Dendritic cell treated with granulocyte-macrophage colony-stimulating factor and Interleukin-4, amounts not matched to agents 40 ng/mL and 50 ng/mL, for 4 days (primary cell): Measurements from ENCODE around the gene IGSF9B.

ENCODE experiments used
- H3K27ac Mint-ChIP-seq: one replicate; pipeline ENCODE4 v1.8.0; 2022; ENCODE audit warnings: mild to moderate bottlenecking, mixed read lengths
- H3K27me3 Mint-ChIP-seq: one replicate; pipeline ENCODE4 v1.8.0; 2022; ENCODE audit warnings: mild to moderate bottlenecking, mixed read lengths
- H3K36me3 Mint-ChIP-seq: one replicate; pipeline ENCODE4 v1.8.0; 2022; ENCODE audit warnings: low read depth, mixed read lengths
- H3K4me1 Mint-ChIP-seq: one replicate; pipeline ENCODE4 v1.8.0; 2022; ENCODE audit warnings: low read depth, mixed read lengths
- H3K4me3 Mint-ChIP-seq: one replicate; pipeline ENCODE4 v1.8.0; 2022; ENCODE audit warnings: mild to moderate bottlenecking, moderate library complexity, mixed read lengths
- H3K9me3 Mint-ChIP-seq: one replicate; pipeline ENCODE4 v1.8.0; 2022; ENCODE audit warnings: mixed read lengths
- intact Hi-C: fragments of 100-400 bp; cut with micrococcal nuclease; formaldehyde crosslinking; loops from one replicate; pipeline ENCODE4 v1.15.0; 2022

IGSF9B gene

DNA sequence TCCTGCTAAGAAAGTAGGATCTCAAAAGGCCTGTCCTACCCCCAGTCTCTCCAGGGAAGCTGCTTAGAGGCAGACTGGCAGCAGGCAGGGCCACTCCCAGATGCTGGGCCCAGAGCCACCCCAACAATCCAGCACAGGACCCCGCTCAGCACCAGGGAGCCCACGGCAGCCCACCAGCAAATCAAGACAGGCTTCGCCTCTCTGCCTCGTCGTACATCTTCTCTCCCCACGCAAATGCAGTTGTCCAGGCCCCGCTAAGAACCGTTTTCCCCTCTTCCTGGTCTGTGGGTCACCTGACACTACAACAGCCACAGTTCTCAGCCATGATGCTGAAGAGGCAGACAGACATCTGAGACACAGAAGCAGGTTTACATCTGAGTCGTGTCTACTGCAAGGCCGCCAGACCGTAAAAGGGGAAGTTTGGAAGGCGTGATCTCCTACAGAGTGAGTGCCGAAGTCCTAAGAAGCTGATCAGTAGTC, 51.1 kb downstream of the IGSF9B start:
- Mint-ChIP-seq H3K4me3 (no peak overlapping the region), H3K4me1 (no peaks in the 10 kb centered on the region), H3K27me3 (no peaks in the 10 kb centered on the region), H3K27ac (no peak overlapping the region), H3K9me3 (no peaks in the 10 kb centered on the region), H3K36me3 (no peaks in the 10 kb centered on the region)
- intact Hi-C loops = no loop called here

DNA sequence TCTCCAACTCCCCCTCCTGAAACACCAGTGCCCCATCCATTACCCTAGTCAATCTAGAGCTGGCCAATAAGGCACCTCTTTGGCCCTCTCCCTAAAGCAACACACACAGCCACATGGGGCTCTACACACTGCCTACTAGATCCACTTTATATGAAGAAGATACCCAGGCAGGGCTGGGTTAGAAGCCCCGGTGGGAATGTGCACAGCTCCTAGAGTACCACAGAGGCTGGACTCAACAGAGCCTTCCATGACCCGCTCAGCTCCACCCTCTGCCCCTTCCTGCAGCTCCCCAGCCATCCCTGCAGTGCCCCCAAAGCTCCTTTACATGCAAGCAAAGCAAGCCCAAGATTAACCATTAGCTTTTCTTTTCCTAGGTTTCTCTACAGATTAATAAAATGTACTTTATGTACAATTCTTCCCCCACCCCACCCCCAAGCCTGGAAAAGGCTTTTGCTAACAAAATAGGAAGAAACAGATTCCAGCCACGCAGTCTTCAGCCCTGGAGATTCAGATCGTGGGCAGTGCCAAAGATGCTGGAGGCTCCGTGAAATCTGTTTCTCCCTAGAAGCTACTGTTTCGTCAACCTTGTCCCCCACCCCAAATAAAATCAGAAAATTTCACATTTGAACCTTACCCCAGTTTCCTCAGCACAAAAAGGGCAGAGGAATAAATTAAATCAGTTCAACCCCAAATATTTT, 51.8 kb downstream of the IGSF9B start:
- Mint-ChIP-seq H3K4me3 (no peak overlapping the region), H3K36me3 (no peaks in the 10 kb centered on the region), H3K9me3 (no peaks in the 10 kb centered on the region), H3K4me1 (no peaks in the 10 kb centered on the region), H3K27me3 (no peaks in the 10 kb centered on the region), H3K27ac (no peak overlapping the region)
- intact Hi-C loops = no loop called here

DNA sequence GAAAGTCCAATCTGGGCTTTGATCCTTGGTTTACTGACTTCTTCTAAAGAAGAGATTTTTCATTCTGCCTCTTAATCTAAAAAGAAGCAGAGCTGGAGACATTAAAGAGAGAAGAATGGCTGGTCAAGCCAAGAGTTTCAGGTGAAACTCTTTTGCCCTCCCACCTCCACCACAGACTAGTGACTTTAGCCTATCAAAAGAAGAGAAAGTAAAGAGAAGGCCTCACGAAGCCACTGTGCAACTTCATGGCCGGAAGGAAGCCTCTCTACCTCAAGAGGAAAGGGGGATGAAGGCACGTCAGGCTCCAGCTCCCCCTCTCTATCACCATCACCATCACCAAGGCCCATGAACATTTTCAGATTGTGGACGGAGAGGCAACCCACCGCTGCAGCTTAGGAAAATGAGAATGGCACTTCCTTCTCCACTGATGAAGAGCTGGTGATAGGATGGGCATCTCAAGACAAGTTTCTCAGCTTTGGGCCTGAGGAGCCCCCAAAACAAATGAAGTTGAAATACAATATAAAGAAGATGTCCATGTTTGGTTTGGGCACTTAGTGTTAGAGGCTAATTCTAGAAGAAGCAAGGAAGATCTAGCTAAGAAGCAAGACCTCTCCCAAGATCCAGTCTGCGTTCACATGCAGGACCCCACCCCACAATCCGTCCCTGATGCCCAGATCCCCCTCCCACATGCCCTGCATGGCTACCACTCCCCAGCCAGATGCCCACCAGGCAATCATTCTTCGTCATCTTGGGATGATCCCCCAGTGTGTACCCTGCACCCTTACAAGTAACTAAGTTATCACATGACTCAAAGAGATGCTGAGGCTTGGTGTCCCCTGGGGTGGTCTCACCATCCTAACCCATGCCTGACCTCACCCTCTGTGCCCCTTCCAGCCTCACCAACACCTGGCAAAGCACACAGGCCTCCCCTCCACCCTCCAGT, 52.6 kb downstream of the IGSF9B start:
- H3K27me3 Mint-ChIP-seq = no peaks in the 10 kb centered on the region
- H3K36me3 Mint-ChIP-seq = no peaks in the 10 kb centered on the region
- H3K4me3 Mint-ChIP-seq = no peak overlapping the region
- H3K9me3 Mint-ChIP-seq = no peaks in the 10 kb centered on the region
- intact Hi-C loops = no loop called here
- H3K4me1 Mint-ChIP-seq = no peaks in the 10 kb centered on the region
- no peak overlapping the region for H3K27ac Mint-ChIP-seq

DNA sequence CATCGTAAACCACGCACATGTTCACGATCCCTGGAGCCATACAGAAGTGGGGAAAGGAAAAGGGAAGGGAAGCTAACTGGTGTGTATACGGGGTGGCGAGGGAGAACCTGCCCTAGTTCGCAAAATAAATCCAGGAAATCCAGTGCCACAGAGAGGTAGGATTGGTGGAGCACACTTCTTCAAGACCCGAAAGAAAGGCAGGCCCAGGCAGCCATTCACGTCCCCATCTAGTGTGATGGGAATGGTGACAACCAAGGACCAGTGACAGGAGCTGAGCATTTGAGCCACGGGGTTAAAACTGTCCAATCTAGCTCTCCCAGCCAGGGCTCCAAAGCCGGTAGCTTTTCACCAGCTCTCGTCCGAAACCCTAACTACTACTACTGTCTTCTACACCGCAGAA, 53.7 kb downstream of the IGSF9B start:
- no peaks in the 10 kb centered on the region for H3K36me3 Mint-ChIP-seq
- no peaks in the 10 kb centered on the region for H3K27me3 Mint-ChIP-seq
- H3K4me3 Mint-ChIP-seq = no peak overlapping the region
- H3K27ac Mint-ChIP-seq = no peak overlapping the region
- H3K9me3 Mint-ChIP-seq = no peaks in the 10 kb centered on the region
- intact Hi-C loops = no loop called here
- no peaks in the 10 kb centered on the region for H3K4me1 Mint-ChIP-seq

DNA sequence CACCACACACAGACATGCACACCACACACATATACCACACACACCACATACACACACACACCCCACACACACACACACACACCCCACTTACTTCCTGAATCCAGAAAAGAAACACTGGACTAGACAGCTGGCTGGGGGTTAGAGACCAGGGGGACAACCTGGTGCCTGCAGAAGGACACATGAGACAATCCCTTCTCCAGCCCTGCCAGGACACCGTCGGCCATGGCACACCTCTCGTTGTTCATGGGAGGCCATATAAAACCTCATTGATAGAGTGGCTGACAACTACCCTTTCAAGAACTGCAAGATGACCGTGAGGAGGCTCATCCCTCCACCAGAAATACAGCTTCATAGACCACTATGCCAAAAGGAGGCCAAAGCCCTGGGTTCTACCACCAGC, 54.3 kb downstream of the IGSF9B start:
- intact Hi-C loops = no loop called here
- H3K27ac Mint-ChIP-seq = no peak overlapping the region
- H3K27me3 Mint-ChIP-seq = no peaks in the 10 kb centered on the region
- no peaks in the 10 kb centered on the region for H3K4me1 Mint-ChIP-seq
- H3K9me3 Mint-ChIP-seq = no peaks in the 10 kb centered on the region
- no peaks in the 10 kb centered on the region for H3K36me3 Mint-ChIP-seq
- no peak overlapping the region for H3K4me3 Mint-ChIP-seq

DNA sequence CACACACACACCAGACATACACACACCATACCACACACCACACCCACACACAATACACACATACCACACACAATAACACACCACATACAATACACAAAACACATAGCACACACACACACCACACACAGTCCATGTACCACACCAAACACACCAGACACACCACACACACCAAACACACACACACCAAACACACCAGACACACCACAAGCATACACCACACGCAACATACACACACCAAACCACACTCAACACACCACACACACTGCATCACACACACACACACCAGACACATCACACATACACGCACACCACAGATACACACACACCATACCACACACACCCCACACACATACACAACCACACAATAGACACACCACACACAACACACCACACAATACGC, 54.8 kb downstream of the IGSF9B start:
- no peak overlapping the region for H3K27ac Mint-ChIP-seq
- no peaks in the 10 kb centered on the region for H3K36me3 Mint-ChIP-seq
- H3K4me3 Mint-ChIP-seq = no peak overlapping the region
- H3K27me3 Mint-ChIP-seq = no peaks in the 10 kb centered on the region
- no peaks in the 10 kb centered on the region for H3K9me3 Mint-ChIP-seq
- H3K4me1 Mint-ChIP-seq = no peaks in the 10 kb centered on the region
- intact Hi-C loops = no loop called here

DNA sequence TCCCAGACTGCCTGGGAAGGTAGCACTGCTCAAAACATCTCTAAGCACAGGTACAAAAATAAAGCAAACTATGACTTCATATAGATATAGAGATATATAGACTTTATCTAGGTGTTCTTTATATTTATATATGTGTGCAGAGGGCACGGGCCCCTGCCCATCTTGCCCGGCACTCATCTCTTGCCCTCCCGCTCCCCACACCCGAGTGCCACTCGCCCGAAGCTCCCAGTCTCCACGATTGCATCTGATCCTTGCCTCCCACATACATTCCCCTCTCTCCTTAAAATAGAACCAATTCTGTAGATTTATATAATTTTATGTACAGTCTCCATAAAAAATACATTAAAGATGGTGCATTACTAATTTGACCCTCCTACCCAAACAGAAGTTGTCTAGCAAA, 55.5 kb downstream of the IGSF9B start:
- intact Hi-C loops = no loop called here
- Mint-ChIP-seq H3K4me3 (no peak overlapping the region), H3K9me3 (no peaks in the 10 kb centered on the region), H3K4me1 (no peaks in the 10 kb centered on the region), H3K27me3 (no peaks in the 10 kb centered on the region), H3K36me3 (no peaks in the 10 kb centered on the region), H3K27ac (no peak overlapping the region)

DNA sequence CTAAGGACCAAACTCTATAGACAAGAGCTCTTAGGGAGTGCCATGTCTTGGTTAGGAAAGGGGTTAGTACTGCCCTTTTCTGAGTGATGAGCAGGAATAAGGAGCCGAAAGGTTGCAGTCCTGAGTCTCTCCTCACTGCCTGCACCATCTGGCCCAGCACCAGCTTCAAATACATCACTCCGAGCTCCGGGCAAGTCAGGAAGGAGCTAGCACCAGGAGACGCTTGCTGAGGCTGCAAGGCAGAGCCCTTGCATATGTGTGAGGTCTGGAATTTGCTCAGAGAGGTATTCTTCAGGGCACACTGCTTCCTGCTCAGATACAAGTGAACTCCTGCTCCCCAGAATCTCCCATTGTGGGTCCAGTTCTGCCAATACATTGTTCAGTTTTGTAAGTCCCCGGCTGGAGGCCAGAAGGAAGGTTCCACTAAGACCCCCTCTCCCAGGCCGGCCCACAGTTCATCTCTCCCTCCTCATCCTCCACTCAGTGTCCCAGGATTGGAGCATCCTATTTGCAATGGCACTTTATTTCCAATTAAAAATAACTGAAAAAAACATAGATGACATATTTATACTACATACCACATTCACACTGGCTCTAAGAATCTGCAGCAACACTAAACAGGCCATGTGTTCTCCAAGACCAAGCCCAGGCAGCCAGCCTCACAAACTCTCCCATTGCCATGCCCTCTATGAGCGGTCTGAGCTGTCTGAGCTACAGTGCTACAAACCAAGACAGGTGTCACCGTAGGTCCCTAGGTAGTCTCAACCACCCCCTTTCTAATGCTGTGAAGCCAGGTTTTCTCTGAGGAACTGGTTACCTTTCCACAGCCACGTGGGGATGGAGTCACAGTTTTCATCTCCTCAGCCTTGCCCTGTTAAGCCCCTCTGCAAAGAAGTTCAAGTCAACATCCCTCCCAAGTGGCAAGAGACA, 56.3 kb downstream of the IGSF9B start:
- Mint-ChIP-seq H3K27ac (no peak overlapping the region), H3K4me3 (no peak overlapping the region), H3K27me3 (no peaks in the 10 kb centered on the region), H3K36me3 (no peaks in the 10 kb centered on the region), H3K9me3 (no peaks in the 10 kb centered on the region), H3K4me1 (no peaks in the 10 kb centered on the region)
- intact Hi-C loops = no loop called here

DNA sequence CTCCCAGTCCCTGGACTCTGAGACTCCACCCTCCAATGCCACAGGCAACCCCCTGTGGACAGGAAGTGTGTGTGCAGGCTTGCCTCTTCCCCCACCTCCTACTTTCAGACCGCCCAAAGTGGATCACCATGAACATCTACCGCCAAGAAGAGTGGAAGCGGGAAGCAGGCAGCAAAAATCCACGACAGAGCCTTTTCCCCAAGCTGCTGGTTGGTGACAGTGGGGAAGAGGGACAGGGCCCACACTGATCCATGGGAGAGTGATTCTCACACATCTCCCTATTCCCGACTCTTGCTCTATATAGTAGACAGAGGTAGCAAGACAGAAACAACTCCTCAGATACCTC, 58.0 kb downstream of the IGSF9B start:
- intact Hi-C loops = no loop called here
- Mint-ChIP-seq H3K4me3 (no peak overlapping the region), H3K27me3 (no peaks in the 10 kb centered on the region), H3K9me3 (no peaks in the 10 kb centered on the region), H3K4me1 (no peaks in the 10 kb centered on the region), H3K27ac (no peak overlapping the region), H3K36me3 (no peaks in the 10 kb centered on the region)

DNA sequence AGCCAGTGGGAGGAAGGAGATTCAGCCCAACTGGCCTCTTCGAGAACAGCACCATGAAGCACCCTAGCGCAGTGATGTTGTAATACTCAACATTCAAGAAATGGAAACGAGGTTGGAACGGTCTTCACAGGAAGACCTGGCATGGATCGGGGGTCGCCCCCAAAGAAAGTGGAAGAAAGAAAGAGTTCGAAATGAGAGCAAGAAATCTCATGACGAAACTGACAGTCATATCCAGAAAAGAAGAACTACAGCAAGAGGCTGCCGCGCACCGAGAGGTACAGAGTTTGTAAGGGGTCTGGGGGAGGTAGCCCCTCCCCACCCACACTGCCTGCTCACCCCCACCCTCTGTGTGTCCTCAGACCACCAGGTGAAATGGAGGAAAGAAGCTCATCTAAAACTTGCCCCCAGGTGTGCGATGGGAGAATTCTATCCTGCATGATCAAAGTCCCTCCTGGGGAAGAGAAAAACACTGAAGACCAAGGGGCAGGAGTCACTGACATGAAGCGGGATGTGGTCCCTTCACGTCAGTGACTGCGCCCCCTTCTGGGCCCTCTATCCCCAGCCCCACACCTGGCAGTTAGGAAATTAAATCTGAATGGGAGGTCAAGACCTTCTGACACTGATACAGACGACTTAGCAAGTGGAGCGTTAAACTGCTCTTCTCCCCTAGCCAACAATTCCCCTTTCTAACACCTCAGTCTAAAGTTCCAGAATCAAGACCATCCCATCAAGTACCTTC, 58.6 kb downstream of the IGSF9B start:
- no peaks in the 10 kb centered on the region for H3K9me3 Mint-ChIP-seq
- H3K27ac Mint-ChIP-seq = no peak overlapping the region
- H3K27me3 Mint-ChIP-seq = no peaks in the 10 kb centered on the region
- H3K4me3 Mint-ChIP-seq = no peak overlapping the region
- no peaks in the 10 kb centered on the region for H3K4me1 Mint-ChIP-seq
- intact Hi-C loops = no loop called here
- H3K36me3 Mint-ChIP-seq = no peaks in the 10 kb centered on the region

DNA sequence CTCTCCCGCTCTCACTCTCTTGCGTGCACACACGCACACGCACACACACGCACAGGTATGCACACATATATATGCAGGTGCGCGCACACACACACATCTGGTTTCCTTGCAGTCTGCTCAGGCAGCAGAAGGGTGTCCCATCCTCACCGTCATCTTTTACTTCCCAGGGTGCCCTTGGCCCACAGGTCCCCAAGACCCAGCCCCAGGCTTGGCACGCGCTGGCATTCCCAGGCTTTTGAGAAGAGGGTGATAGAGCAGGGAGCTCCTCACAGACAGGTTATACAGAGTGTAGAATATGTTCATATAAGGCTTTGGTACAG, 59.5 kb downstream of the IGSF9B start:
- H3K27ac Mint-ChIP-seq = no peak overlapping the region
- H3K36me3 Mint-ChIP-seq = no peaks in the 10 kb centered on the region
- H3K4me3 Mint-ChIP-seq = no peak overlapping the region
- no peaks in the 10 kb centered on the region for H3K27me3 Mint-ChIP-seq
- H3K9me3 Mint-ChIP-seq = no peaks in the 10 kb centered on the region
- intact Hi-C loops = no loop called here
- no peaks in the 10 kb centered on the region for H3K4me1 Mint-ChIP-seq

DNA sequence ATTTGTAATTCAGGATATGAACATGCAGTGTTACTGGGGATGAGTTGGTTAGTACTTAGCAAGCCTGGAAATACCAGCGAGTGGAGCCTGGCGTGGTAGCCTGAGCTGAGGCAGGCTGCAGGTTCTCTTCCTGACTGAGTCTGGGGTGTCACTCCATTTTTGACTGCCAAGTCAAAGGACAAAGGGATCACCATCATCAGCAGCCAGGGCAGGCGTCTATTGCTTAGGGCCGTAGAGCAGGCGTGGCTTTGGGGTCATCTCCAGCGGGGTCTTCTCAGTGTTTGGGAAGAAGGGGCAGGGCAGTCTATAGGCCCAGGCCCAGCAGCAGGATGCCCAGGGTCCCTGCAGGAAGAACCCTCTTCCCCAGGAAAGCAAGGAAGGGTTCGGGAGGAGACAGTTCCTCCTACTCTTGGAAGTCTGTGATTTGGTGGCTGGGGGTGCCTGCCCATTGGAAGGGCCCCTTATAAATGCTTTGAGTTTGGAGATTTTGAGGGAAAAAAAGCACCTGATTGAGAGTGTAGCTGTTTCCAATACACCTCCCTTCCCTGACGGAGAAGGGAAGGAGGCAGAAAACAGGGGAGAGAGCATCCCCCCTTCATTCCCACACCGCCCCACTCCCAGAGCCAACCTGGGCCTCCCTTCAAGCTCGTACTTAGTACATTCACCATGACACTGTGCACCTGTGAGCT, 60.0 kb downstream of the IGSF9B start:
- intact Hi-C loops = no loop called here
- no peak overlapping the region for H3K27ac Mint-ChIP-seq

DNA sequence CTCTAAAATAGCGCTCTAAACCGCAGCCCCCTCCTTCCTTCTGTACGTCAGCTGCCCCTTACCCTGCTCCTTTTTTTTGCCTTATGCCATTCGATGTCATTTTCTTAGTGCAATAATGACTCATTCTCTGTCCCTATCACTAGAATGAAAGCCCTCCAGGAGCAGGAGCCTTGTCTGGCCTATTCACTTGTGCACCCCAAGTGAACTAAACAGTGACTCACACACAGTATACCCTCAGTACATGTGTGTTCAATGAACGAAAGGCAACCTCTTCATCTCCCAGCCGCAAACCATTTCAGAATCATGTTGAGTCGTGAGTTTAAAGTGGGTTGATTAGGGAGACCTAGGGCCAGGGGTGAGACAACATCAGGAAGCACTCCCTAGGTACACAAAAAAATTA, 60.7 kb downstream of the IGSF9B start:
- Mint-ChIP-seq H3K27me3 (no peaks in the 10 kb centered on the region), H3K4me1 (no peaks in the 10 kb centered on the region), H3K9me3 (no peaks in the 10 kb centered on the region), H3K4me3 (no peak overlapping the region), H3K36me3 (no peaks in the 10 kb centered on the region), H3K27ac (no peak overlapping the region)
- intact Hi-C loops = no loop called here

More for the DNA sequence above, 60.0 kb downstream of the IGSF9B start:
- no peaks in the 10 kb centered on the region for H3K36me3 Mint-ChIP-seq
- no peak overlapping the region for H3K4me3 Mint-ChIP-seq
- no peaks in the 10 kb centered on the region for H3K4me1 Mint-ChIP-seq
- H3K27me3 Mint-ChIP-seq = no peaks in the 10 kb centered on the region
- H3K9me3 Mint-ChIP-seq = no peaks in the 10 kb centered on the region
